Karpas-422 (cell line): ENCODE measurements around the gene WDR33. TPM values are rescaled to one million over a fixed set of nuclear protein-coding genes. Genes with fewer than 3 reads are reported as not detected.

Source experiments
- DNase-seq: peaks from one replicate; pipeline ENCODE4 v3.0.0-alpha.2; 2015
- H2AFZ ChIP-seq: fragments of 200-600 bp; sonication (generic); 2 replicates; pipeline ENCODE4 v1.6.1; 2014; ENCODE audit warnings: antibody characterized with exemption, low read length, mixed read lengths
- H3K27ac ChIP-seq: fragments of 200-600 bp; sonication (generic); 2 replicates; pipeline ENCODE4 v1.5.1; 2014; ENCODE audit warnings: mild to moderate bottlenecking, low read length, moderate library complexity
- H3K27me3 ChIP-seq: fragments of 200-600 bp; sonication (generic); 2 replicates; pipeline ENCODE4 v1.6.1; 2014; ENCODE audit warnings: low read length, mixed read lengths
- H3K36me3 ChIP-seq: fragments of 200-600 bp; sonication (generic); 2 replicates; pipeline ENCODE4 v1.6.1; 2014; ENCODE audit warnings: low read length, mixed read lengths; ENCODE audit not compliant: insufficient read depth
- H3K4me1 ChIP-seq: fragments of 200-600 bp; sonication (generic); 2 replicates; pipeline ENCODE4 v1.6.1; 2014; ENCODE audit warnings: mild to moderate bottlenecking, low read length, mixed read lengths
- H3K4me2 ChIP-seq: fragments of 200-600 bp; sonication (generic); 2 replicates; pipeline ENCODE4 v1.6.1; 2014; ENCODE audit warnings: low read length, low read depth, mild to moderate bottlenecking; ENCODE audit not compliant: poor library complexity, severe bottlenecking
- H3K4me3 ChIP-seq: fragments of 200-600 bp; sonication (generic); 2 replicates; pipeline ENCODE4 v1.5.1; 2014; ENCODE audit warnings: mild to moderate bottlenecking, antibody characterized with exemption, low read length, mixed read lengths
- H3K79me2 ChIP-seq: fragments of 200-600 bp; sonication (generic); 2 replicates; pipeline ENCODE4 v1.6.1; 2014; ENCODE audit warnings: mild to moderate bottlenecking, low read length, mixed read lengths
- H3K9ac ChIP-seq: fragments of 200-600 bp; sonication (generic); 2 replicates; pipeline ENCODE4 v1.6.0; 2014; ENCODE audit warnings: low read length
- H3K9me2 ChIP-seq: fragments of 200-600 bp; sonication (generic), shearing (Covaris generic); replicated peaks from 2 replicates; pipeline ENCODE4 v1.6.0; 2014; ENCODE audit warnings: mild to moderate bottlenecking, low read length, moderate library complexity; ENCODE audit not compliant: insufficient read depth
- H3K9me3 ChIP-seq: fragments of 300-700, 200-600 bp; sonication (generic); 2 replicates; pipeline ENCODE4 v1.6.1; 2014; ENCODE audit warnings: low read length, mixed read lengths
- H4K20me1 ChIP-seq: fragments of 200-600 bp; sonication (generic); 2 replicates; pipeline ENCODE4 v1.6.1; 2014; ENCODE audit warnings: mild to moderate bottlenecking, antibody characterized with exemption, low read length, low read depth; ENCODE audit not compliant: insufficient read depth
- total RNA-seq: library from RNA; depleted of rRNA; stranded (reverse); fragments of >200 nt; shearing (Covaris generic); gene quantifications from 2 replicates; pipeline ENCODE4 v1.2.3, GENCODE V29; 2014; ENCODE audit warnings: low replicate concordance

WDR33 gene
- total RNA-seq, 1 experiment from 2014 or later, result 65.0 TPM

GRCh38 chr2:127655209-127656073 is 155.5 kb downstream of the WDR33 start:
- H3K27ac ChIP-seq, result no peak overlapping the region
- H3K4me3 ChIP-seq, result no peak overlapping the region
- H3K9me3 ChIP-seq, result no peaks in the 10 kb centered on the region
- no peaks in the 10 kb centered on the region for H3K4me1 ChIP-seq
- no peak overlapping the region for H3K4me2 ChIP-seq
- no peaks in the 10 kb centered on the region for H3K9me2 ChIP-seq
- H4K20me1 ChIP-seq, result no peaks in the 10 kb centered on the region
- no peaks in the 10 kb centered on the region for H3K27me3 ChIP-seq
- no peak for DNase-seq
- H3K9ac ChIP-seq, result no peak overlapping the region
- H3K79me2 ChIP-seq, result no peaks in the 10 kb centered on the region
- H3K36me3 ChIP-seq, result no peaks in the 10 kb centered on the region
- H2AFZ ChIP-seq, result no peak overlapping the region

GRCh38 chr2:127654838-127655175 is 156.2 kb downstream of the WDR33 start:
- Histone ChIP-seq H3K4me1 (no peaks in the 10 kb centered on the region), H3K4me2 (no peak overlapping the region), H3K4me3 (no peak overlapping the region), H3K9ac (no peak overlapping the region), H3K36me3 (no peaks in the 10 kb centered on the region), H3K9me3 (no peaks in the 10 kb centered on the region), H4K20me1 (no peaks in the 10 kb centered on the region), H3K27ac (no peak overlapping the region), H3K79me2 (no peaks in the 10 kb centered on the region), H3K27me3 (no peaks in the 10 kb centered on the region), H3K9me2 (no peaks in the 10 kb centered on the region), H2AFZ (no peak overlapping the region)
- DNase-seq, result no peak

- Histone ChIP-seq H3K9me3 (no peaks in the 10 kb centered on the region), H3K27ac (no peak overlapping the region), H3K79me2 (no peaks in the 10 kb centered on the region), H4K20me1 (no peaks in the 10 kb centered on the region), H3K36me3 (no peaks in the 10 kb centered on the region), H2AFZ (no peak overlapping the region), H3K27me3 (no peaks in the 10 kb centered on the region), H3K9me2 (no peaks in the 10 kb centered on the region), H3K9ac (no peak overlapping the region), H3K4me3 (no peak overlapping the region), H3K4me2 (no peak overlapping the region), H3K4me1 (0 out of 2 replicates have a peak, but pooled peaks cover 2% of the 10 kb centered on the region)
- no peak for DNase-seq
These were observed 156.7 kb downstream of the WDR33 start for GRCh38 chr2:127654084-127654837.

GRCh38 chr2:127653421-127654083 is 157.4 kb downstream of the WDR33 start:
- Histone ChIP-seq H3K79me2 (no peaks in the 10 kb centered on the region), H3K4me3 (no peak overlapping the region)

GRCh38 chr2:127652786-127653357 is 158.1 kb downstream of the WDR33 start:
- H3K79me2 ChIP-seq, result no peaks in the 10 kb centered on the region
- no peaks in the 10 kb centered on the region for H4K20me1 ChIP-seq
- H3K9me3 ChIP-seq, result no peaks in the 10 kb centered on the region
- no peak overlapping the region for H3K27ac ChIP-seq
- H3K9ac ChIP-seq, result no peak overlapping the region
- 0 out of 2 replicates have a peak, but pooled peaks cover 2% of the 10 kb centered on the region for H3K4me1 ChIP-seq
- no peaks in the 10 kb centered on the region for H3K27me3 ChIP-seq
- no peak overlapping the region for H3K4me3 ChIP-seq
- no peak overlapping the region for H3K4me2 ChIP-seq
- no peak for DNase-seq
- no peaks in the 10 kb centered on the region for H3K36me3 ChIP-seq
- no peak overlapping the region for H2AFZ ChIP-seq
- H3K9me2 ChIP-seq, result no peaks in the 10 kb centered on the region

More at GRCh38 chr2:127653421-127654083, 157.4 kb downstream of the WDR33 start:
- DNase-seq, result no peak
- Histone ChIP-seq H3K9me3 (no peaks in the 10 kb centered on the region), H4K20me1 (no peaks in the 10 kb centered on the region), H3K9me2 (no peaks in the 10 kb centered on the region), H3K27me3 (no peaks in the 10 kb centered on the region), H3K9ac (no peak overlapping the region), H3K4me1 (0 out of 2 replicates have a peak, but pooled peaks cover 2% of the 10 kb centered on the region), H3K4me2 (no peak overlapping the region), H2AFZ (no peak overlapping the region), H3K36me3 (no peaks in the 10 kb centered on the region), H3K27ac (no peak overlapping the region)

- Histone ChIP-seq H2AFZ (no peak overlapping the region), H3K4me2 (no peak overlapping the region), H3K4me1 (0 out of 2 replicates have a peak, but pooled peaks cover 2% of the 10 kb centered on the region)
These were observed 158.9 kb downstream of the WDR33 start for GRCh38 chr2:127651971-127652550.

GRCh38 chr2:127651381-127651809 is 159.6 kb downstream of the WDR33 start:
- no peak overlapping the region for H2AFZ ChIP-seq
- no peaks in the 10 kb centered on the region for H3K36me3 ChIP-seq
- no peaks in the 10 kb centered on the region for H3K9me2 ChIP-seq
- no peak overlapping the region for H3K4me3 ChIP-seq
- H4K20me1 ChIP-seq, result no peaks in the 10 kb centered on the region
- H3K27ac ChIP-seq, result no peak overlapping the region
- H3K9me3 ChIP-seq, result no peaks in the 10 kb centered on the region
- no peak overlapping the region for H3K9ac ChIP-seq
- H3K27me3 ChIP-seq, result no peaks in the 10 kb centered on the region
- 0 out of 2 replicates have a peak, but pooled peaks cover 2% of the 10 kb centered on the region for H3K4me1 ChIP-seq
- DNase-seq, result no peak
- H3K4me2 ChIP-seq, result no peak overlapping the region
- no peaks in the 10 kb centered on the region for H3K79me2 ChIP-seq

More at GRCh38 chr2:127651971-127652550, 158.9 kb downstream of the WDR33 start:
- H3K9me3 ChIP-seq, result no peaks in the 10 kb centered on the region
- no peak overlapping the region for H3K4me3 ChIP-seq
- no peak overlapping the region for H3K27ac ChIP-seq
- H3K79me2 ChIP-seq, result no peaks in the 10 kb centered on the region
- no peaks in the 10 kb centered on the region for H4K20me1 ChIP-seq
- DNase-seq, result no peak
- H3K9ac ChIP-seq, result no peak overlapping the region
- no peaks in the 10 kb centered on the region for H3K9me2 ChIP-seq
- H3K36me3 ChIP-seq, result no peaks in the 10 kb centered on the region
- no peaks in the 10 kb centered on the region for H3K27me3 ChIP-seq
